HG03159 (cell line): ENCODE data around the gene CCDC12.

ENCODE experiments used
- ATAC-seq: cut with Tn5 transposase; IDR thresholded peaks from one replicate; pipeline ENCODE4 v1.9.1; 2021; ENCODE audit warnings: mild to moderate bottlenecking, moderate library complexity; ENCODE audit not compliant: unreplicated experiment

Gene CCDC12

GRCh38 chr3:46942076-46942475 is 34.5 kb downstream of the CCDC12 start:
- no peak for ATAC-seq

- ATAC-seq = no peak
Observed at GRCh38 chr3:46939578-46940445, 36.7 kb downstream of the CCDC12 start.

GRCh38 chr3:46938118-46938517 is 38.4 kb downstream of the CCDC12 start:
- ATAC-seq = no peak

GRCh38 chr3:46936733-46937250 is 39.8 kb downstream of the CCDC12 start:
- ATAC-seq = no peak

- no peak for ATAC-seq
Observed at GRCh38 chr3:46935989-46936558, 40.5 kb downstream of the CCDC12 start.

- ATAC-seq = no peak
Observed at GRCh38 chr3:46935168-46935858, 41.2 kb downstream of the CCDC12 start.

- no peak for ATAC-seq
Observed at GRCh38 chr3:46934498-46935167, 41.9 kb downstream of the CCDC12 start.

- no peak for ATAC-seq
Observed at GRCh38 chr3:46934072-46934471, 42.5 kb downstream of the CCDC12 start.

GRCh38 chr3:46933261-46933660 is 43.3 kb downstream of the CCDC12 start:
- no peak for ATAC-seq

- ATAC-seq = no peak
Observed at GRCh38 chr3:46932455-46933225, 43.9 kb downstream of the CCDC12 start.

- ATAC-seq = no peak
Observed at GRCh38 chr3:46931631-46932331, 44.8 kb downstream of the CCDC12 start.

- ATAC-seq = no peak
Observed at GRCh38 chr3:46930945-46931403, 45.6 kb downstream of the CCDC12 start.

- no peak for ATAC-seq
Observed at GRCh38 chr3:46930166-46930944, 46.2 kb downstream of the CCDC12 start.

GRCh38 chr3:46929324-46929723 is 47.2 kb downstream of the CCDC12 start:
- ATAC-seq = no peak

GRCh38 chr3:46928282-46928681 is 48.3 kb downstream of the CCDC12 start:
- ATAC-seq = no peak

GRCh38 chr3:46927718-46928073 is 48.8 kb downstream of the CCDC12 start:
- ATAC-seq = no peak

GRCh38 chr3:46926871-46927717 is 49.5 kb downstream of the CCDC12 start:
- no peak for ATAC-seq

GRCh38 chr3:46926447-46926846 is 50.1 kb downstream of the CCDC12 start:
- ATAC-seq = no peak
